ENCODE measurements around the gene CDC25B.
A peak's percentile ranks its signal among the peaks of the same experiment; 100 is the strongest.

The CDC25B gene

GRCh38 chr20:3812975-3813847 is 17.1 kb downstream of the CDC25B start:
- H3K27me3 Mint-ChIP-seq = no peaks in the 10 kb centered on the region
- peaks cover 82% of the 10 kb centered on the region for H3K4me1 Mint-ChIP-seq
- H3K27ac Mint-ChIP-seq = peak overlapping the region; percentile 98
- no peaks in the 10 kb centered on the region for H3K9me3 Mint-ChIP-seq
- CTCF ChIA-PET = interaction anchor here (0.6 to 4.7 kb wide), 2 partner anchors 25 to 67 kb away, joined by 3 to 18 read pairs; no protein-coding TSS in a partner anchor
- DNase-seq = peak; percentile 20
- peaks cover 11% of the 10 kb centered on the region for H3K36me3 Mint-ChIP-seq
- no peak overlapping the region for H3K4me3 Mint-ChIP-seq

DNA sequence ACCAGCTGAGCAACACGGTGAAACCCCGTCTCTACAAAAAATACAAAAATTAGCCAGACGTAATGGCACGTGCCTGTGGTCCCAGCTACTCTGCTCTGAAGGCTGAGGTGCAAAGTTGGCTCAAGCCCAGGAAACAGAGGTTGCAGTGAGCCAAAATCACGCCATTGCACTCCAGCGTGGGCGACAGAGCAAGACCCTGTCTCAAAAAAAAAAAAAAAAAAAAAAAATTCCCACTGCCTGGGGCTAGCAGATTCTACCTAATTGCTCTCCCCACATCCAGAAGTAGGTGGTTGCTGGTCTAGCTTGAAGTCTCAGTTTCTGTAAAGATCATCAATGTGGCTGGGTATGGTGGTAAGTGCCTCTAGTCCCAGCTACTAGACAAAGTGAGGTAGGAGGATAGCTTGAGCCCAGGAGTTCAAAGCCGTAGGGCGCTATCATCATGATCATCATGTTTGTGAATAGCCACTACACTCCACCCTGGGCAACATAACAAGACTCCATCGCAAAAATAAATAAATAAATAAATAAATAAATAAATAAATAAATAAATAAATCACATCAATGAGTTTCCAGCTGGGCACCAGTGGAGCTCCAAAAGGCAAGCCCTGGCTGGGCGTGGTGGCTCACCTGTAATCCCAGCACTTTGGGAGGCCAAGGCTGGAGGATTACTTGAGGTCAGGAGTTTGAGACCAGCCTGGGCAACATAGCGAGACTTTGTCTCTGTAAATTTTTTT is 17.9 kb downstream of the CDC25B start:
- H3K4me3 Mint-ChIP-seq = no peak overlapping the region
- CTCF ChIA-PET = interaction anchor here (4.7 kb wide), 1 partner anchor 26 kb away, joined by 18 read pairs; no protein-coding TSS in a partner anchor
- peak; percentile 20 for DNase-seq
- H3K9me3 Mint-ChIP-seq = no peaks in the 10 kb centered on the region
- H3K27me3 Mint-ChIP-seq = no peaks in the 10 kb centered on the region
- H3K4me1 Mint-ChIP-seq = peaks cover 86% of the 10 kb centered on the region
- peak overlapping the region; percentile 98 for H3K27ac Mint-ChIP-seq
- peaks cover 10% of the 10 kb centered on the region for H3K36me3 Mint-ChIP-seq

DNA sequence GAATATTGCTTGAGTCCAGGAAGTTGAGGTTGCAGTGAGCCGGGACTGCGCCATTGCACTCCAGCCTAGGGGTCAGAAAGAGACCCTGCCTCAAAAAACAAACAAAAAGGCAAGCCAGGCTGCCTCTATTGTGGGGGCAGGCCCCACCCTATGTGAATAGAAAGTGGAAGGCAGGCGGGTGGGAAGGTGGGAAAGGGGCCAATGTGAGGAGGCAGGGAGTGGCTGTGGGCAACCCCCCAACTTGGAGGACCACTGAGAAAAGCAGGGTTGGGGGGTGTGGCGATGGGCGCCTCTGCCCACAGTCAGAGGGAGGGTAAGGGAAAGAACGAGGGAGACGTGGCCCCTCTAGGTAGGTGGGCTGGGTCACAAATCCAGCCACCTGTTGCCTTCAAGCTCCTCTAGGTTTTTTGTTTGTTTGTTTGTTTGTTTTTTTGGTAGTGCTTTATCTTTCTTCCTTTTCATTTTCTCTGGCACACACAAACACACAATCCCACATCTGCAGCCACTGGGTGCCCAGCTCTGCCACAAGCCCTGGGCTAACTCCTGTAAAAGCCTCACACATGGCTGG is 18.9 kb downstream of the CDC25B start:
- Mint-ChIP-seq H3K4me3 (no peak overlapping the region), H3K4me1 (peaks cover 90% of the 10 kb centered on the region), H3K27me3 (no peaks in the 10 kb centered on the region), H3K9me3 (no peaks in the 10 kb centered on the region), H3K36me3 (peaks cover 10% of the 10 kb centered on the region), H3K27ac (peak overlapping the region; percentile 96)
- peak; percentile 20 for DNase-seq
- CTCF ChIA-PET = interaction anchor here (1.3 to 4.7 kb wide), 2 partner anchors 27 to 29 kb away, joined by 4 to 18 read pairs; partner anchors contain the start of gene CENPB

- peak overlapping the region; percentile 96 for H3K27ac Mint-ChIP-seq
- CTCF ChIA-PET = interaction anchor here (1.3 to 4.7 kb wide), 2 partner anchors 28 to 30 kb away, joined by 4 to 18 read pairs; partner anchors contain the start of gene CENPB
- peak overlapping the region; percentile 64 for H3K4me3 Mint-ChIP-seq
- H3K27me3 Mint-ChIP-seq = no peaks in the 10 kb centered on the region
- no peaks in the 10 kb centered on the region for H3K9me3 Mint-ChIP-seq
- DNase-seq = peak; percentile 65
- H3K36me3 Mint-ChIP-seq = peaks cover 10% of the 10 kb centered on the region
- peaks cover 84% of the 10 kb centered on the region for H3K4me1 Mint-ChIP-seq
Measured at GRCh38 chr20:3815703-3816315, 19.7 kb downstream of the CDC25B start.

- peaks cover 70% of the 10 kb centered on the region for H3K4me1 Mint-ChIP-seq
Measured at GRCh38 chr20:3818155-3819151, 22.3 kb downstream of the CDC25B start.

DNA sequence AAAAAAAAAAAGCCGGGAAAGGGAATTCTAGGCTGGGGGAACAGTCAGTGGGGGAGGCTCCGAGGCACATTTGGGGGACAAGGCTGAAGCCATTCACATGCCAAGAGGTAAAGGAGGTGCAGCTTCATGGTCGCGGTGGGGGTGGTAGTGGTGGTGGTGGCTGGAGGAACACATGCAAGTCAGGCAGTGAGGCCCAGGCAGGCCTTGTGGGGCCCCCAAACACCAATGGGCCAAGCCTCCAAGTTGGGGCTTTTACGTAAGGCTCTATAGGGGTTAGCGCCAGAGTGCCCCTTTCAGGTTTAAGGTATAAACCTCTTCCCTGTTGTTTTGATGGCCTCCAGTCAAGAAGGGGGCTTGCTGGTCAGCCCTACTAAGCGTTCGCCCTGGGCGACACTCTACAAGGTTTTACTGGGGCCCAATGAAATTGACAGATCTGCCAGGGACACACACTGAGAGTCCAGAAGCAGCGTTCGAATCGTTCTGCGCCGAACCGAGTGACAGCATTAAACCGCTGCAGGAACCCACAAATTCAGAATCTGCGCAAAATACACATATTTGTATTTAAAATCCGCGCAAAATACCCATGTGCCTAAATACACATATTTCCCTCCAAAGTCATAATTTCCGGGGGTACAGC is 23.4 kb downstream of the CDC25B start:
- H3K4me1 Mint-ChIP-seq = peaks cover 63% of the 10 kb centered on the region
- no peaks in the 10 kb centered on the region for H3K9me3 Mint-ChIP-seq
- H3K36me3 Mint-ChIP-seq = peaks cover 14% of the 10 kb centered on the region
- H3K27me3 Mint-ChIP-seq = no peaks in the 10 kb centered on the region
- CTCF ChIA-PET = interaction anchor here (0.6 to 3.8 kb wide), 17 partner anchors 8 to 337 kb away, joined by 3 to 52 read pairs (median 7); partner anchors contain the start of genes ADISSP, CDC25B, CENPB and SPEF1
- DNase-seq = no peak
- peak overlapping the region; percentile 83 for H3K4me3 Mint-ChIP-seq
- H3K27ac Mint-ChIP-seq = peak overlapping the region; percentile 89

More at GRCh38 chr20:3818155-3819151, 22.3 kb downstream of the CDC25B start:
- Mint-ChIP-seq H3K36me3 (peaks cover 13% of the 10 kb centered on the region), H3K27ac (peak overlapping the region; percentile 55), H3K4me3 (no peak overlapping the region), H3K27me3 (no peaks in the 10 kb centered on the region), H3K9me3 (no peaks in the 10 kb centered on the region)
- DNase-seq = peak; percentile 36
- CTCF ChIA-PET = interaction anchor here (0.6 to 3.8 kb wide), 11 partner anchors 13 to 338 kb away, joined by 3 to 52 read pairs (median 7); partner anchors contain the start of genes ADISSP, CDC25B and CENPB

GRCh38 chr20:3820048-3820900 is 24.2 kb downstream of the CDC25B start, which contains the start of gene AP5S1:
Gene AP5S1, plus strand, starts transcription at chr20:3820547. Its CDS starts 1,571 bp downstream, at chr20:3822118.
- peak within 1 kb of the TSS; percentile 83 for H3K4me3 Mint-ChIP-seq
- H3K36me3 Mint-ChIP-seq = peaks cover 16% of the 10 kb centered on the region
- H3K27ac Mint-ChIP-seq = peak within 1 kb of the TSS; percentile 92
- H3K27me3 Mint-ChIP-seq = no peaks in the 10 kb centered on the region
- DNase-seq = peak; percentile 95
- H3K9me3 Mint-ChIP-seq = no peaks in the 10 kb centered on the region
- CTCF ChIA-PET = interaction anchor here (0.7 to 3.8 kb wide), 22 partner anchors 9 to 244 kb away, joined by 3 to 52 read pairs (median 4); partner anchors contain the start of genes ADISSP, CDC25B, CENPB and SPEF1
- H3K4me1 Mint-ChIP-seq = peaks cover 56% of the 10 kb centered on the region

DNA sequence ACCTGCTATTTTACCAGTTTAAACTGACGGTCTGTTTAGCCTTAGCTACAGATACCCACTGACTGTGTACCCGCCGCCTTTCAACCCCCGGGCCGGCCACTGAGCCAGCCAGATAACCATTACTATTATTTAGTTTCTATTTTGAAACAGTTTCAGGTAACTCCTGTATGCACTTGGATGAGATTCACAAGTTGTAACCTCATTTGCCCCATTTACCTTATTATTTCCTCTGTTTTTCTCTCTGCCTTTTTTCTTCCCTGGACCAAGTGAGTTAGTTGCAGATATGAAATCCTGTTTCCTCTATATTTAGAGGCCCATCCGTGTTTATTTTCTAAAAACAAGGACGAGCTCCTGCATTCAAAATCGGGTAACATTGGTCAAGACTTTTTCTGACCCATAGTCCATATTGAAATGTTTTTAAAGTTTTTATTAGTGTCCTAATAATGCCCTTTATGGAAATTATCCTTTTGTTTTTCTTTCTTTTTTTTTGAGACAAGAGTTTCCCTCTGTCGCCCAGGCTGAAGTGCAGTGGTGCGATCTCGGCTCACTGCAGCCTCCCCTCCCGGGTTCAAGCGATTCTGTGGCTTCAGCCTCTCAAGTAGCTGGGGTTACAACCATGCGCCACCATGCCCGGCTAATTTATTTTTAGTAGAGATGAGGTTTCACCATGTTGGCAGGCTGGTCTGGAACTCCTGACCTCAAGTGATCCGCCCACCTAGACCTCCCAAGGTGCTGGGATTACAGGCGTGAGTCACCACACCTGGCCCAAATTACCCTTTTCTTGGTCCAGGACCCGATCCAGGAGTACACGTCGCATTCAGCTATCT is 25.0 kb downstream of the CDC25B start:
- Mint-ChIP-seq H3K36me3 (peaks cover 17% of the 10 kb centered on the region), H3K27me3 (no peaks in the 10 kb centered on the region), H3K4me3 (peak overlapping the region; percentile 83), H3K27ac (peak overlapping the region; percentile 92), H3K9me3 (no peaks in the 10 kb centered on the region), H3K4me1 (peaks cover 48% of the 10 kb centered on the region)
- CTCF ChIA-PET = interaction anchor here (0.7 to 3.8 kb wide), 21 partner anchors 9 to 244 kb away, joined by 3 to 52 read pairs (median 4); partner anchors contain the start of genes ADISSP, CDC25B, CENPB and SPEF1
- no peak for DNase-seq

GRCh38 chr20:3821996-3822395 is 25.9 kb downstream of the CDC25B start:
- CTCF ChIA-PET = interaction anchor here (3.6 kb wide), 1 partner anchor 33 kb away, joined by 18 read pairs; no protein-coding TSS in a partner anchor
- Mint-ChIP-seq H3K4me3 (peak overlapping the region; percentile 83), H3K27ac (peak overlapping the region; percentile 92), H3K36me3 (peaks cover 22% of the 10 kb centered on the region), H3K4me1 (peaks cover 40% of the 10 kb centered on the region), H3K9me3 (no peaks in the 10 kb centered on the region), H3K27me3 (no peaks in the 10 kb centered on the region)
- DNase-seq = no peak

- H3K9me3 Mint-ChIP-seq = no peaks in the 10 kb centered on the region
- no peak overlapping the region for H3K4me3 Mint-ChIP-seq
- H3K4me1 Mint-ChIP-seq = peaks cover 24% of the 10 kb centered on the region
- peaks cover 24% of the 10 kb centered on the region for H3K36me3 Mint-ChIP-seq
- DNase-seq = no peak
- CTCF ChIA-PET = interaction anchor here (1.3 kb wide), 1 partner anchor 31 kb away, joined by 4 read pairs; no protein-coding TSS in a partner anchor
- H3K27ac Mint-ChIP-seq = no peak overlapping the region
- no peaks in the 10 kb centered on the region for H3K27me3 Mint-ChIP-seq
Measured at GRCh38 chr20:3823881-3824280, 27.8 kb downstream of the CDC25B start.
